Caco-2 (cell line): ENCODE measurements around the gene ZNF805. TPM values are rescaled to one million over a fixed set of nuclear protein-coding genes. Genes with fewer than 3 reads are reported as not detected.
"Not testable (repeated sequence)": the region's sequence is repeated elsewhere in the genome, so short reads cannot be mapped to it uniquely, and the experiment has no call there.

ENCODE experiments used
- BruUV-seq: library from RNA; stranded (reverse); fragments of 400-500 nt; replicated peaks from 2 replicates; lab custom pipeline; 2021; lab: Mats Ljungman, UMichigan
- CTCF ChIA-PET: fragments of 300-600 bp; sonication (Branson Sonifier 250); formaldehyde crosslinking; loops from one replicate; lab custom pipeline; 2022; ENCODE audit warnings: antibody characterized with exemption; lab: Charles Lee
- POLR2A ChIA-PET: fragments of 300-600 bp; sonication (Branson Sonifier 250); formaldehyde crosslinking; loops from one replicate; lab custom pipeline; 2022; ENCODE audit warnings: antibody characterized with exemption; lab: Charles Lee
- DNase-seq, 2 experiments: peaks; one replicate each; pipeline versions ENCODE4 v3.0.0 to v3.0.0-alpha.2; 2020 to 2022
- H3K27me3 ChIP-seq: replicated peaks from 2 replicates; pipeline ENCODE4 v1.6.0; 2011; ENCODE audit warnings: low read length; ENCODE audit not compliant: control insufficient read depth, insufficient read depth
- H3K36me3 ChIP-seq: 2 replicates; pipeline ENCODE4 v1.5.1; 2011; ENCODE audit warnings: low read length; ENCODE audit not compliant: control insufficient read depth, insufficient read depth
- H3K4me1 ChIP-seq: fragments of 250-450 bp; sonication (Bioruptor Pico); 2 replicates; pipeline ENCODE4 v1.5.1; 2020; ENCODE audit warnings: mild to moderate bottlenecking
- H3K4me3 ChIP-seq: 2 replicates; pipeline ENCODE4 v1.5.1; 2011; ENCODE audit warnings: low read depth, mild to moderate bottlenecking, control low read depth, low read length
- H3K9me3 ChIP-seq: fragments of 250-450 bp; sonication (Bioruptor Pico); 2 replicates; pipeline ENCODE4 v1.5.1; 2020; ENCODE audit warnings: mild to moderate bottlenecking, moderate library complexity
- H3K27ac Mint-ChIP-seq: one replicate; pipeline ENCODE4 v1.8.0; 2022; ENCODE audit warnings: mixed read lengths; ENCODE audit not compliant: unreplicated experiment
- H3K27me3 Mint-ChIP-seq: one replicate; pipeline ENCODE4 v1.8.0; 2022; ENCODE audit warnings: mixed read lengths; ENCODE audit not compliant: insufficient read depth, unreplicated experiment
- H3K36me3 Mint-ChIP-seq: one replicate; pipeline ENCODE4 v1.8.0; 2022; ENCODE audit warnings: mild to moderate bottlenecking, mixed read lengths; ENCODE audit not compliant: insufficient read depth, unreplicated experiment
- H3K4me1 Mint-ChIP-seq: one replicate; pipeline ENCODE4 v1.8.0; 2022; ENCODE audit warnings: low read depth, mixed read lengths; ENCODE audit not compliant: unreplicated experiment
- H3K4me3 Mint-ChIP-seq: one replicate; pipeline ENCODE4 v1.8.0; 2022; ENCODE audit warnings: mild to moderate bottlenecking, moderate library complexity, mixed read lengths; ENCODE audit not compliant: unreplicated experiment
- H3K9me3 Mint-ChIP-seq: one replicate; pipeline ENCODE4 v1.8.0; 2022; ENCODE audit warnings: mixed read lengths; ENCODE audit not compliant: unreplicated experiment
- intact Hi-C: fragments of 100-400 bp; cut with micrococcal nuclease; formaldehyde crosslinking; loops from one replicate; pipeline ENCODE4 v1.10.0; 2022; ENCODE audit not compliant: unreplicated experiment
- total RNA-seq: library from RNA; stranded (reverse); gene quantifications from 2 replicates; pipeline ENCODE4 v1.2.3, GENCODE V29; 2022
- TF ChIP-seq, protein P1 (sequence below), 2 experiments: fragments of 200-600 bp in 1 of 2; IDR thresholded peaks; 1 replicate in 1 of 2; 2 replicates in 1 of 2; pipeline versions ENCODE4 v1.5.1 to v1.8.0; 2011 to 2022; ENCODE audit warnings: antibody characterized with exemption in 1 of 2, control low read depth in 1 of 2, inconsistent platforms in 1 of 2, low read depth in 1 of 2, low read length in 1 of 2, mild to moderate bottlenecking in 1 of 2, moderate library complexity in 1 of 2; ENCODE audit not compliant: insufficient read depth in 1 of 2, severe bottlenecking in 1 of 2, unreplicated experiment in 1 of 2

Gene ZNF805
- total RNA-seq, 1 experiment from 2014 or later = 13.8 TPM

DNA sequence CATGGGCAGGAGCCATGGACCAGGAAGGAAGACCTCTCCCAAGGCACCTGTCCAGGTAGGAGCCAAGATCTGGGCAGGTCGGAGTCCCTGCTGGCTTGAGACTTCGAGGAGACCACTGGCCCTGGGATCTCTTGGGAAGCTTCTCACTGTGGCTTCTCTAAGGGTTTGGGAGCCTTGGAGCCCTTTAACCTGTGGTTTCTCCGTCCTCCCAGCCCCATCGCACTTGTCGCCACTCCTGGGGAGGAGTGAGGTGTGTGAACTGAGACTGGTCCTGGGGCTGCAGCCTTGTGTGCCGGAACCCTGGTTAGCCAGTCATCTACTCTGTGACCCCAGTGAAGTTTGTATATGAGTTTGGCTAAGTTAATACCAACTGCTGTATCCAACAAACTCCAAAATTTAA lies 8.2 kb downstream of the ZNF805 start:
- BruUV-seq = no TSS peak
- TF ChIP-seq, protein P1, sequence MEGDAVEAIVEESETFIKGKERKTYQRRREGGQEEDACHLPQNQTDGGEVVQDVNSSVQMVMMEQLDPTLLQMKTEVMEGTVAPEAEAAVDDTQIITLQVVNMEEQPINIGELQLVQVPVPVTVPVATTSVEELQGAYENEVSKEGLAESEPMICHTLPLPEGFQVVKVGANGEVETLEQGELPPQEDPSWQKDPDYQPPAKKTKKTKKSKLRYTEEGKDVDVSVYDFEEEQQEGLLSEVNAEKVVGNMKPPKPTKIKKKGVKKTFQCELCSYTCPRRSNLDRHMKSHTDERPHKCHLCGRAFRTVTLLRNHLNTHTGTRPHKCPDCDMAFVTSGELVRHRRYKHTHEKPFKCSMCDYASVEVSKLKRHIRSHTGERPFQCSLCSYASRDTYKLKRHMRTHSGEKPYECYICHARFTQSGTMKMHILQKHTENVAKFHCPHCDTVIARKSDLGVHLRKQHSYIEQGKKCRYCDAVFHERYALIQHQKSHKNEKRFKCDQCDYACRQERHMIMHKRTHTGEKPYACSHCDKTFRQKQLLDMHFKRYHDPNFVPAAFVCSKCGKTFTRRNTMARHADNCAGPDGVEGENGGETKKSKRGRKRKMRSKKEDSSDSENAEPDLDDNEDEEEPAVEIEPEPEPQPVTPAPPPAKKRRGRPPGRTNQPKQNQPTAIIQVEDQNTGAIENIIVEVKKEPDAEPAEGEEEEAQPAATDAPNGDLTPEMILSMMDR (IDR thresholded peaks at IDR 0.05; ENCODE audit: insufficient read depth in 1 of 2, low read depth in 1 of 2, low read length in 1 of 2, severe bottlenecking in 1 of 2, unreplicated experiment in 1 of 2) = no peak
- H3K4me3 Mint-ChIP-seq = no peak overlapping the region
- H3K36me3 Mint-ChIP-seq = peaks cover 48% of the 10 kb centered on the region
- intact Hi-C loops = no loop called here
- Histone ChIP-seq H3K4me3 (no peak overlapping the region), H3K36me3 (no peaks in the 10 kb centered on the region; the same call in none of the 2 replicates), H3K27me3 (no peaks in the 10 kb centered on the region), H3K9me3 (no peaks in the 10 kb centered on the region), H3K4me1 (no peaks in the 10 kb centered on the region)
- ChIA-PET CTCF (no interaction called here), POLR2A (no interaction called here)
- no peaks in the 10 kb centered on the region for H3K27me3 Mint-ChIP-seq
- no peak overlapping the region for H3K27ac Mint-ChIP-seq
- no peaks in the 10 kb centered on the region for H3K4me1 Mint-ChIP-seq
- no peaks in the 10 kb centered on the region for H3K9me3 Mint-ChIP-seq
- no peak for DNase-seq

DNA sequence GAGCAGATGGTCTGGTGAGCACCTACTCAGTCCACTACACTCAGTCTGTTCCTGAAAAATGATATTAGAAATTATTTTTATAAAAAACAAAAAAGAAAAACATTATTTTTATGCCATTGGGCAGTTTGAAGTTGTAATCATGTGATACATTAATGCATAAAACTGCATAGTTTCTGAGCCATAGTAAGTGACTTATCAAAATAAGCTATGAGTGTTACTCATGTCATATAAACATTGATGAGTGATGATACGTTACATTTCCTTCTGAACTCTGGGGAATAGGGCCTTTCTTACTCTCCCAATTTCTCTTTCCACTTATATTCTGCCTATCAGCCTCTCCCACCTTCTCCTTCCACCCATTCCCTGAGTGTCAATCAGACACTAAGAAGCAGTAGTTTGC lies 8.9 kb downstream of the ZNF805 start:
- TF ChIP-seq, protein P1 (IDR thresholded peaks at IDR 0.05; ENCODE audit: insufficient read depth in 1 of 2, low read depth in 1 of 2, low read length in 1 of 2, severe bottlenecking in 1 of 2, unreplicated experiment in 1 of 2) = no peak
- no TSS peak for BruUV-seq
- Mint-ChIP-seq H3K36me3 (peaks cover 48% of the 10 kb centered on the region), H3K27ac (no peak overlapping the region), H3K4me3 (no peak overlapping the region), H3K9me3 (no peaks in the 10 kb centered on the region), H3K27me3 (no peaks in the 10 kb centered on the region), H3K4me1 (no peaks in the 10 kb centered on the region)
- ChIA-PET POLR2A (no interaction called here), CTCF (no interaction called here)
- no peaks in the 10 kb centered on the region for H3K4me1 ChIP-seq
- no peaks in the 10 kb centered on the region for H3K27me3 ChIP-seq
- no peak for DNase-seq
- H3K36me3 ChIP-seq = no peaks in the 10 kb centered on the region; the same call in none of the 2 replicates
- intact Hi-C loops = no loop called here
- no peak overlapping the region for H3K4me3 ChIP-seq
- no peaks in the 10 kb centered on the region for H3K9me3 ChIP-seq

DNA sequence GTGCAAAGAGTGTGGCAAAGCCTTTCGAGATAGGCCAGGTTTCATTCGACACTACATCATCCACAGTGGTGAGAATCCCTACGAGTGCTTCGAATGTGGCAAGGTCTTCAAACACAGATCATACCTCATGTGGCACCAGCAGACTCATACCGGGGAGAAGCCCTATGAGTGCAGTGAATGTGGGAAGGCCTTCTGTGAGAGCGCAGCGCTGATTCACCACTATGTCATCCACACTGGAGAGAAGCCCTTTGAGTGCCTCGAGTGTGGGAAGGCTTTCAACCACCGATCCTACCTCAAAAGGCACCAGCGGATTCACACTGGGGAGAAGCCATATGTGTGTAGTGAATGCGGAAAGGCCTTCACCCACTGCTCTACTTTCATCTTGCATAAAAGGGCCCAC lies 13.3 kb downstream of the ZNF805 start:
- H3K36me3 Mint-ChIP-seq = peaks cover 34% of the 10 kb centered on the region
- H3K27me3 ChIP-seq, DNase-seq, H3K9me3 ChIP-seq, H3K27ac Mint-ChIP-seq, BruUV-seq, H3K4me3 ChIP-seq, H3K27me3 Mint-ChIP-seq, H3K4me3 Mint-ChIP-seq, POLR2A ChIA-PET, H3K4me1 ChIP-seq, H3K4me1 Mint-ChIP-seq, intact Hi-C loops, CTCF ChIA-PET, H3K36me3 ChIP-seq, H3K9me3 Mint-ChIP-seq: not testable (repeated sequence)

DNA sequence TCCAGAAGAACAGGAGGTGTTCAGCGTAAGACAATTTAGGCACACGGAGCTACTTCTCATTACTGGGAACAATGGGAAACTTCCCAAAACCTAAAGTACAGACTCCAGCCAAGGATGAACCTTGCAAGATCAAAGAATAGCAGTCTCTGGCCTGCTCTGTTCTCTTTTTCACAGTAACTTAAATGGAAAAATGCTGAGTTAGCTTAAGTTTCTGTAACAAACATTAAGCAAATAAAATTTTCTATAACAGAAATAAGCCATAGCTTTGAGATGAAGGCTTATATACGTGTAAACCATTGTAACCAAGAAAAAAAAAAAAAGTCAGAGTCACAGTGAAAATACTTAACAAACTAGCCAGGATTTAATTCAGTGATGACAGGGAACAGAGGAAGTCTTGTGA lies 21.6 kb downstream of the ZNF805 start:
- no peak overlapping the region for H3K4me3 Mint-ChIP-seq
- no TSS peak for BruUV-seq
- H3K4me1 Mint-ChIP-seq = peaks cover 19% of the 10 kb centered on the region
- no peak overlapping the region for H3K27ac Mint-ChIP-seq
- ChIA-PET CTCF (no interaction called here), POLR2A (no interaction called here)
- H3K27me3 ChIP-seq = no peaks in the 10 kb centered on the region
- no peaks in the 10 kb centered on the region for H3K27me3 Mint-ChIP-seq
- no peak overlapping the region for H3K4me3 ChIP-seq
- H3K36me3 ChIP-seq = no peaks in the 10 kb centered on the region
- TF ChIP-seq, protein P1 (IDR thresholded peaks at IDR 0.05; ENCODE audit: insufficient read depth in 1 of 2, low read depth in 1 of 2, low read length in 1 of 2, severe bottlenecking in 1 of 2, unreplicated experiment in 1 of 2) = no peak
- no peak for DNase-seq
- H3K4me1 ChIP-seq = peaks cover 4% of the 10 kb centered on the region; the same call in 1 of the 2 replicates
- H3K9me3 Mint-ChIP-seq = no peaks in the 10 kb centered on the region
- no peaks in the 10 kb centered on the region for H3K9me3 ChIP-seq
- intact Hi-C loops = no loop called here
- peaks cover 39% of the 10 kb centered on the region for H3K36me3 Mint-ChIP-seq
